GM12878 (cell line): Measurements from ENCODE around the gene CARMIL3. TPM values are rescaled to one million over a fixed set of nuclear protein-coding genes. Genes with fewer than 3 reads are reported as not detected.

Experiments
- ATAC-seq: fragments of 200-7000 bp; cut with Tn5 transposase; 3 replicates; pipeline ENCODE4 v1.9.1; 2020; ENCODE audit warnings: mild to moderate bottlenecking, moderate library complexity
- BruUV-seq: library from RNA; stranded (reverse); fragments of 400-500 nt; replicated peaks from 2 replicates; lab custom pipeline; 2021; lab: Mats Ljungman, UMichigan
- CTCF ChIA-PET: fragments of 300-600 bp; sonication (Branson Sonifier 250); formaldehyde crosslinking; extraction: SDS; loops from one replicate; lab custom pipeline; 2021; ENCODE audit warnings: inconsistent platforms; lab: Yijun Ruan, JAX
- POLR2A ChIA-PET: fragments of 350-600 bp; formaldehyde crosslinking; extraction: SDS; loops from one replicate; lab custom pipeline; 2021; ENCODE audit warnings: inconsistent platforms; lab: Charles Lee
- RAD21 ChIA-PET: fragments of 300-600 bp; sonication (Branson Sonifier 250); formaldehyde crosslinking; loops from one replicate; lab custom pipeline; 2023; ENCODE audit warnings: antibody characterized with exemption; ENCODE audit not compliant: unreplicated experiment; lab: Charles Lee
- SMC1A ChIA-PET: fragments of 300-600 bp; sonication (Branson Sonifier 250); formaldehyde crosslinking; loops from one replicate; lab custom pipeline; 2023; ENCODE audit not compliant: unreplicated experiment, uncharacterized antibody; lab: Charles Lee
- DNase-seq: peaks from one replicate; pipeline ENCODE4 v3.0.0-alpha.2; 2011; ENCODE audit warnings: low read depth, low spot score
- FAIRE-seq: peaks from 3 replicates; lab custom pipeline; 2011; peaks lifted over from hg19 to GRCh38; lab: Jason Lieb, UNC
- H2AFZ ChIP-seq: 2 replicates; pipeline ENCODE4 v1.6.0; 2011; ENCODE audit warnings: low read depth, low read length, control low read depth; ENCODE audit not compliant: control insufficient read depth
- H3K27ac ChIP-seq: 2 replicates; pipeline ENCODE4 v1.5.1; 2011; ENCODE audit warnings: control low read depth; ENCODE audit not compliant: control insufficient read depth, insufficient read depth
- H3K27me3 ChIP-seq, 2 experiments: replicated peaks in 1 of 2; 2 replicates each; pipeline versions ENCODE4 v1.6.0 to v1.6.1; 2011; ENCODE audit warnings: low read length in 1 of 2; ENCODE audit not compliant: control insufficient read depth in 2 of 2, insufficient read depth in 2 of 2
- H3K36me3 ChIP-seq, 2 experiments: 2 replicates each; pipeline ENCODE4 v1.5.1; 2011; ENCODE audit warnings: low read length in 1 of 2; ENCODE audit not compliant: control insufficient read depth in 2 of 2, insufficient read depth in 2 of 2
- H3K4me1 ChIP-seq: 2 replicates; pipeline ENCODE4 v1.6.1; 2011; ENCODE audit warnings: mild to moderate bottlenecking, low read length, moderate library complexity, mixed read lengths; ENCODE audit not compliant: control insufficient read depth, insufficient read depth
- H3K4me2 ChIP-seq: 2 replicates; pipeline ENCODE4 v1.6.0; 2011; ENCODE audit warnings: control low read depth; ENCODE audit not compliant: control insufficient read depth, insufficient read depth
- H3K4me3 ChIP-seq: fragments of 200-600 bp; sonication (generic); 2 replicates; pipeline ENCODE4 v1.5.1; 2016
- H3K79me2 ChIP-seq: 2 replicates; pipeline ENCODE4 v1.6.0; 2011; ENCODE audit warnings: low read length; ENCODE audit not compliant: control insufficient read depth, insufficient read depth
- H3K9ac ChIP-seq: 2 replicates; pipeline ENCODE4 v1.8.0; 2011; ENCODE audit warnings: low read length, control low read depth, mixed read lengths; ENCODE audit not compliant: control insufficient read depth, insufficient read depth
- H3K9me3 ChIP-seq: replicated peaks from 3 replicates; pipeline ENCODE4 v1.5.1; 2011; ENCODE audit warnings: mild to moderate bottlenecking, low read length; ENCODE audit not compliant: control insufficient read depth, insufficient read depth
- H4K20me1 ChIP-seq: 2 replicates; pipeline ENCODE4 v1.6.0; 2011; ENCODE audit not compliant: control insufficient read depth, insufficient read depth
- FOXK2 ChIP-seq: fragments of 450-650 bp; IDR thresholded peaks from 2 replicates; pipeline ENCODE4 v1.6.1; 2017; ENCODE audit warnings: mild to moderate bottlenecking, moderate library complexity
- IRF4 ChIP-seq: IDR thresholded peaks from 2 replicates; pipeline ENCODE4 v1.6.1; 2011; ENCODE audit warnings: low read depth, low read length
- IRF5 ChIP-seq: fragments of 450-650 bp; IDR thresholded peaks from 2 replicates; pipeline ENCODE4 v1.6.1; 2017; ENCODE audit warnings: borderline replicate concordance
- NR2C2 ChIP-seq: IDR thresholded peaks from 2 replicates; pipeline ENCODE4 v1.6.1; 2011; ENCODE audit warnings: borderline replicate concordance, low read depth; ENCODE audit not compliant: control insufficient read depth, insufficient read length
- NR2F1 ChIP-seq: fragments of 450-650 bp; conservative IDR thresholded peaks from 2 replicates; pipeline ENCODE4 v1.6.1; 2017; ENCODE audit warnings: mild to moderate bottlenecking
- PAX5 ChIP-seq: IDR thresholded peaks from 2 replicates; pipeline ENCODE4 v1.6.1; 2011; ENCODE audit warnings: low read depth, low read length, borderline replicate concordance
- PML ChIP-seq: IDR thresholded peaks from 2 replicates; pipeline ENCODE4 v1.6.1; 2012; ENCODE audit warnings: low read length, inconsistent platforms
- SMAD1 ChIP-seq: fragments of 450-650 bp; IDR thresholded peaks from 2 replicates; pipeline ENCODE4 v1.6.1; 2018; ENCODE audit warnings: mild to moderate bottlenecking, low read depth; ENCODE audit not compliant: partially characterized antibody
- SPI1 ChIP-seq: IDR thresholded peaks from 2 replicates; pipeline ENCODE4 v1.6.1; 2011; ENCODE audit warnings: low read depth, mild to moderate bottlenecking, low read length, moderate library complexity, borderline replicate concordance; ENCODE audit not compliant: insufficient read depth
- SREBF1 ChIP-seq: IDR thresholded peaks from 2 replicates; pipeline ENCODE4 v1.6.1; 2012; ENCODE audit warnings: mild to moderate bottlenecking, low read length
- ZNF217 ChIP-seq: fragments of 450-650 bp; IDR thresholded peaks from 2 replicates; pipeline ENCODE4 v1.6.1; 2017; ENCODE audit warnings: antibody characterized with exemption, mild to moderate bottlenecking
- ZNF274 ChIP-seq: IDR thresholded peaks from one replicate; pipeline ENCODE4 v1.8.0; 2011; ENCODE audit not compliant: insufficient read length, insufficient read depth
- ZNF384 ChIP-seq: IDR thresholded peaks from 2 replicates; pipeline ENCODE4 v1.6.1; 2012; ENCODE audit warnings: low read depth, mild to moderate bottlenecking, low read length, improper control_type of control experiment, borderline replicate concordance
- ZNF622 ChIP-seq: fragments of 450-650 bp; IDR thresholded peaks from 2 replicates; pipeline ENCODE4 v1.6.1; 2017; ENCODE audit warnings: mild to moderate bottlenecking, inconsistent platforms
- ZSCAN29 ChIP-seq: fragments of 450-650 bp; IDR thresholded peaks from 2 replicates; pipeline ENCODE4 v1.6.1; 2017; ENCODE audit warnings: mild to moderate bottlenecking, moderate library complexity
- WGBS: methylation state at CpG from one replicate; pipeline ENCODE4 v1.1.6; 2016; ENCODE audit warnings: low lambda C conversion rate; ENCODE audit not compliant: insufficient replicate concordance, insufficient coverage; ENCODE audit errors: missing lambda C conversion rate; 5-methylcytosine and 5-hydroxymethylcytosine counted together
- in situ Hi-C: fragments of 300-500 bp; cut with MboI; formaldehyde crosslinking; loops from 9 replicates; pipeline ENCODE4 v1.14.3; 2018; ENCODE audit warnings: mixed read lengths
- intact Hi-C: fragments of 100-400 bp; cut with micrococcal nuclease; formaldehyde crosslinking; loops from one replicate; pipeline ENCODE4 v1.14.2; 2022; ENCODE audit not compliant: unreplicated experiment
- polyA plus RNA-seq, 11 experiments: library from polyadenylated mRNA; depleted of rRNA in 4 of 11; unstranded in 6 of 11; stranded (reverse) in 5 of 11; fragments of >200 nt; fragmentation: Nextera tagmentation in 4 of 11; fragmentation: Illumina TruSeq in 1 of 11; extraction: Ambion mirVana in 4 of 11; extraction: Trizol in 1 of 11; gene quantifications; 1 replicate in 1 of 11; 2 replicates in 10 of 11; pipeline versions ENCODE4 v1.2.1 to v1.2.3, GENCODE V29; 2011 to 2016; ENCODE audit warnings: inconsistent platforms in 2 of 11, missing spikeins in 2 of 11, low read depth in 1 of 11
- total RNA-seq, 4 experiments: library from RNA; depleted of rRNA in 3 of 4; stranded (reverse); fragments of >200 nt in 3 of 4; fragmentation: Illumina TruSeq in 1 of 4; extraction: Trizol in 1 of 4; gene quantifications; 2 replicates each; pipeline versions ENCODE4 v1.2.1 to v1.2.3, GENCODE V29; 2013 to 2021
- TF ChIP-seq, protein P1 (sequence below): fragments of 150-350 bp; IDR thresholded peaks from 2 replicates; pipeline ENCODE4 v1.6.1; 2016; ENCODE audit warnings: low read depth, low read length
- TF ChIP-seq, protein P2 (sequence below): fragments of 450-650 bp; IDR thresholded peaks from 2 replicates; pipeline ENCODE4 v1.6.1; 2018; ENCODE audit warnings: mild to moderate bottlenecking, low read depth, moderate library complexity; ENCODE audit not compliant: partially characterized antibody

Gene CARMIL3
- total and polyA plus RNA-seq, 10 of the 15 experiments (the other 5 are each of a cell fraction or from before 2014, with no cell fraction given) = 0.09 to 0.32 (median 0.25) TPM; not detected in 3

DNA sequence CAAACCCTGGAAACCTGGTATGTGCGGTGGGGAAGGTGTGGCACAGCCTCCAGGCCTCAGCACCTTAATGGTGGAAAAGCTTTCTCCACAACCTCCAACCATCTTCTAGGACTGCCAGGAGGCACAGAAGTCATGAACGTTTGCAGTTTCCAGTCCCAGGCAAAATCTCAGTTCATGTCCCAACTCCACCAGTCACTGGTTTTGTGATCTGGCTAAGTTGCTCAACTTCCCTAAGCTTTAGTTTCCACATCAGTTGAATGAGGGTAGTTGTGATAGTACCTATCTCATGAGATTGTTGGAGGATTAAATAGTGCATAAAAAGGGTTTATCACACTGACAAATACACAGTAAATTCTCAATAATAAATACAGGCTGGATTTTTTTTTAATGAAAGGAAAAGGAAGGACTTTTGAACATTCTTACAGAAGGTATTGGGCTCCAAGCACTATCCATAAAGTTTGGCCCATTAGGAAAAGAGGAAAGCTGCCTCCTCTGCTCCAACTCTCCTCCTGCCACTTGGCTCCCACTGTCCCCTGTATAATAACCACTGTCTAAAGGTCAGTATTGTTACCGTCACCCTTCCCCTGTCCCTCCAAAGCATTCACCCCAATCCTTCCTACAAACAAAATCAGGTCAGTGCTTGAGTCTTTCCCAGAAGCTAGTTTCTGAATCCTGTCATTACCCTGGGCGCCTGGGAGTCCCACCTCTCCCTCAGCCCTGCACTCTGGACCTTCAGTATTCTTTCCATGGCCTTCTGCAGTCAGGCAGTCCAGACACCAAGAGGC lies 48.6 kb downstream of the CARMIL3 start:
- Histone ChIP-seq H3K27me3 (no peaks in the 10 kb centered on the region), H3K4me1 (no peaks in the 10 kb centered on the region), H3K36me3 (peaks cover 11 to 14% of the 10 kb centered on the region in 2 experiments; a peak in 3 of 4 replicates), H4K20me1 (no peaks in the 10 kb centered on the region), H3K9me3 (no peaks in the 10 kb centered on the region), H3K4me2 (no peak overlapping the region), H3K4me3 (no peak overlapping the region), H3K9ac (no peak overlapping the region), H2AFZ (no peak overlapping the region), H3K27ac (no peak overlapping the region), H3K79me2 (peaks cover 9% of the 10 kb centered on the region)
- ChIA-PET POLR2A (interaction anchor here (1.0 kb wide), 1 partner anchor 13 kb away, joined by 3 read pairs; no protein-coding TSS in a partner anchor), CTCF (interaction anchor here (1.6 to 11.3 kb wide), 3 partner anchors 7 to 42 kb away, joined by 7 to 294 read pairs (median 8); partner anchors contain the start of gene PCK2), SMC1A (interaction anchor here (0.8 to 1.6 kb wide), 2 partner anchors 8 to 9 kb away, joined by 3 to 4 read pairs; no protein-coding TSS in a partner anchor), RAD21 (interaction anchor here (1.2 kb wide), 1 partner anchor 8 kb away, joined by 3 read pairs; no protein-coding TSS in a partner anchor)
- no TSS peak for BruUV-seq
- FAIRE-seq (no peak), ATAC-seq (no peak), DNase-seq (no peak)
- in situ Hi-C loops = loop anchor here (25.0 kb wide), 1 partner anchor 788 kb away; the partner anchor contains the start of genes BCL2L2, PABPN1 and PPP1R3E
- WGBS = 71% methylated on average over 4 of the region's 4 CpGs
- intact Hi-C loops = no loop called here
- TF ChIP-seq ZNF217 (no peak), ZSCAN29 (no peak), SMAD1 (no peak), ZNF274 (no peak), FOXK2 (no peak), ZNF622 (no peak), ZNF384 (no peak), NR2C2 (no peak), IRF4 (no peak), SREBF1 (no peak), SPI1 (no peak), NR2F1 (no peak), PAX5 (no peak), PML (no peak), IRF5 (no peak)
- TF ChIP-seq, protein P1, sequence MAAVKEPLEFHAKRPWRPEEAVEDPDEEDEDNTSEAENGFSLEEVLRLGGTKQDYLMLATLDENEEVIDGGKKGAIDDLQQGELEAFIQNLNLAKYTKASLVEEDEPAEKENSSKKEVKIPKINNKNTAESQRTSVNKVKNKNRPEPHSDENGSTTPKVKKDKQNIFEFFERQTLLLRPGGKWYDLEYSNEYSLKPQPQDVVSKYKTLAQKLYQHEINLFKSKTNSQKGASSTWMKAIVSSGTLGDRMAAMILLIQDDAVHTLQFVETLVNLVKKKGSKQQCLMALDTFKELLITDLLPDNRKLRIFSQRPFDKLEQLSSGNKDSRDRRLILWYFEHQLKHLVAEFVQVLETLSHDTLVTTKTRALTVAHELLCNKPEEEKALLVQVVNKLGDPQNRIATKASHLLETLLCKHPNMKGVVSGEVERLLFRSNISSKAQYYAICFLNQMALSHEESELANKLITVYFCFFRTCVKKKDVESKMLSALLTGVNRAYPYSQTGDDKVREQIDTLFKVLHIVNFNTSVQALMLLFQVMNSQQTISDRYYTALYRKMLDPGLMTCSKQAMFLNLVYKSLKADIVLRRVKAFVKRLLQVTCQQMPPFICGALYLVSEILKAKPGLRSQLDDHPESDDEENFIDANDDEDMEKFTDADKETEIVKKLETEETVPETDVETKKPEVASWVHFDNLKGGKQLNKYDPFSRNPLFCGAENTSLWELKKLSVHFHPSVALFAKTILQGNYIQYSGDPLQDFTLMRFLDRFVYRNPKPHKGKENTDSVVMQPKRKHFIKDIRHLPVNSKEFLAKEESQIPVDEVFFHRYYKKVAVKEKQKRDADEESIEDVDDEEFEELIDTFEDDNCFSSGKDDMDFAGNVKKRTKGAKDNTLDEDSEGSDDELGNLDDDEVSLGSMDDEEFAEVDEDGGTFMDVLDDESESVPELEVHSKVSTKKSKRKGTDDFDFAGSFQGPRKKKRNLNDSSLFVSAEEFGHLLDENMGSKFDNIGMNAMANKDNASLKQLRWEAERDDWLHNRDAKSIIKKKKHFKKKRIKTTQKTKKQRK = no peak
- TF ChIP-seq, protein P2, sequence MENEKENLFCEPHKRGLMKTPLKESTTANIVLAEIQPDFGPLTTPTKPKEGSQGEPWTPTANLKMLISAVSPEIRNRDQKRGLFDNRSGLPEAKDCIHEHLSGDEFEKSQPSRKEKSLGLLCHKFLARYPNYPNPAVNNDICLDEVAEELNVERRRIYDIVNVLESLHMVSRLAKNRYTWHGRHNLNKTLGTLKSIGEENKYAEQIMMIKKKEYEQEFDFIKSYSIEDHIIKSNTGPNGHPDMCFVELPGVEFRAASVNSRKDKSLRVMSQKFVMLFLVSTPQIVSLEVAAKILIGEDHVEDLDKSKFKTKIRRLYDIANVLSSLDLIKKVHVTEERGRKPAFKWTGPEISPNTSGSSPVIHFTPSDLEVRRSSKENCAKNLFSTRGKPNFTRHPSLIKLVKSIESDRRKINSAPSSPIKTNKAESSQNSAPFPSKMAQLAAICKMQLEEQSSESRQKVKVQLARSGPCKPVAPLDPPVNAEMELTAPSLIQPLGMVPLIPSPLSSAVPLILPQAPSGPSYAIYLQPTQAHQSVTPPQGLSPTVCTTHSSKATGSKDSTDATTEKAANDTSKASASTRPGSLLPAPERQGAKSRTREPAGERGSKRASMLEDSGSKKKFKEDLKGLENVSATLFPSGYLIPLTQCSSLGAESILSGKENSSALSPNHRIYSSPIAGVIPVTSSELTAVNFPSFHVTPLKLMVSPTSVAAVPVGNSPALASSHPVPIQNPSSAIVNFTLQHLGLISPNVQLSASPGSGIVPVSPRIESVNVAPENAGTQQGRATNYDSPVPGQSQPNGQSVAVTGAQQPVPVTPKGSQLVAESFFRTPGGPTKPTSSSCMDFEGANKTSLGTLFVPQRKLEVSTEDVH = no peak
